HL-60 (cell line): ENCODE measurements around the gene MKKS.

ENCODE experiments used
- DNase-seq, 2 experiments: peaks; one replicate each; pipeline ENCODE4 v3.0.0-alpha.2; 2010 to 2020; ENCODE audit warnings: low read depth in 1 of 2, low spot score in 1 of 2
- H3K27ac ChIP-seq: fragments of 250-450 bp; sonication (Bioruptor Pico); replicated peaks from 2 replicates; pipeline ENCODE4 v1.5.1; 2020; ENCODE audit warnings: mild to moderate bottlenecking, moderate library complexity
- H3K27me3 ChIP-seq: fragments of 250-450 bp; sonication (Bioruptor Pico); 2 replicates; pipeline ENCODE4 v1.5.1; 2021; ENCODE audit warnings: mild to moderate bottlenecking, moderate library complexity; ENCODE audit not compliant: insufficient read depth, poor library complexity, severe bottlenecking
- H3K4me3 ChIP-seq: replicated peaks from 2 replicates; pipeline ENCODE4 v1.5.1; 2011; ENCODE audit warnings: mild to moderate bottlenecking, control low read depth, low read length; ENCODE audit not compliant: insufficient read depth
- GABPA ChIP-seq: IDR thresholded peaks from 2 replicates; pipeline ENCODE4 v1.6.1; 2012; ENCODE audit warnings: low read depth
- POLR2AphosphoS5 ChIP-seq: IDR thresholded peaks from 2 replicates; pipeline ENCODE4 v1.6.1; 2012; ENCODE audit warnings: low read depth
- SPI1 ChIP-seq: IDR thresholded peaks from 2 replicates; pipeline ENCODE4 v1.6.1; 2012; ENCODE audit warnings: low read depth, mild to moderate bottlenecking, borderline replicate concordance
- TF ChIP-seq, protein P1 (sequence below): IDR thresholded peaks from one replicate; pipeline ENCODE4 v1.5.1; 2011; ENCODE audit warnings: low read length, control low read depth, inconsistent platforms; ENCODE audit not compliant: insufficient read depth
- TF ChIP-seq, protein P2 (sequence below): IDR thresholded peaks from 2 replicates; pipeline ENCODE4 v1.6.1; 2012; ENCODE audit warnings: low read depth; ENCODE audit not compliant: insufficient replicate concordance

MKKS gene

DNA sequence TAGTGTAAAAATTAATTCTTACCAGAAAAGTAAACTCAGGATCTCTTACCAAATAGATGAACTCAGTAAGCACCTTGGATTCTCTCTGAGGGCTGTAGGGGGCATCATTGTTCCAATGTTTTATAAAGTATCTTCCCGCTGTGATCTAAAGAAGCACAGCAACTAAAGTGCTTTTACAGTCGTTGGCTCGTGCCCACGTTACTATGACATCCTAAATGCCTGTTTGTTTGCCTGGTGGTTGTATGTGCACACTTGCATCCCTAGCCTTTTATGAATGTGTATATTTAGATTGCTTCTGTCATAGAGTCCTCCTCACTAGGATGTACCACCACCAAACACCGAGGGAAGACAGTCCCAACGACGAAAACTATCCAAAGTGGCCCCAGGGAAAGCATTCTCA is 35.6 kb upstream of the MKKS start:
- Histone ChIP-seq H3K27me3 (no peaks in the 10 kb centered on the region), H3K27ac (peak overlapping the region; percentile 77), H3K4me3 (no peak overlapping the region)
- TF ChIP-seq POLR2AphosphoS5 = no peak
- TF ChIP-seq, protein P1, sequence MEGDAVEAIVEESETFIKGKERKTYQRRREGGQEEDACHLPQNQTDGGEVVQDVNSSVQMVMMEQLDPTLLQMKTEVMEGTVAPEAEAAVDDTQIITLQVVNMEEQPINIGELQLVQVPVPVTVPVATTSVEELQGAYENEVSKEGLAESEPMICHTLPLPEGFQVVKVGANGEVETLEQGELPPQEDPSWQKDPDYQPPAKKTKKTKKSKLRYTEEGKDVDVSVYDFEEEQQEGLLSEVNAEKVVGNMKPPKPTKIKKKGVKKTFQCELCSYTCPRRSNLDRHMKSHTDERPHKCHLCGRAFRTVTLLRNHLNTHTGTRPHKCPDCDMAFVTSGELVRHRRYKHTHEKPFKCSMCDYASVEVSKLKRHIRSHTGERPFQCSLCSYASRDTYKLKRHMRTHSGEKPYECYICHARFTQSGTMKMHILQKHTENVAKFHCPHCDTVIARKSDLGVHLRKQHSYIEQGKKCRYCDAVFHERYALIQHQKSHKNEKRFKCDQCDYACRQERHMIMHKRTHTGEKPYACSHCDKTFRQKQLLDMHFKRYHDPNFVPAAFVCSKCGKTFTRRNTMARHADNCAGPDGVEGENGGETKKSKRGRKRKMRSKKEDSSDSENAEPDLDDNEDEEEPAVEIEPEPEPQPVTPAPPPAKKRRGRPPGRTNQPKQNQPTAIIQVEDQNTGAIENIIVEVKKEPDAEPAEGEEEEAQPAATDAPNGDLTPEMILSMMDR = no peak
- TF ChIP-seq, protein P2, sequence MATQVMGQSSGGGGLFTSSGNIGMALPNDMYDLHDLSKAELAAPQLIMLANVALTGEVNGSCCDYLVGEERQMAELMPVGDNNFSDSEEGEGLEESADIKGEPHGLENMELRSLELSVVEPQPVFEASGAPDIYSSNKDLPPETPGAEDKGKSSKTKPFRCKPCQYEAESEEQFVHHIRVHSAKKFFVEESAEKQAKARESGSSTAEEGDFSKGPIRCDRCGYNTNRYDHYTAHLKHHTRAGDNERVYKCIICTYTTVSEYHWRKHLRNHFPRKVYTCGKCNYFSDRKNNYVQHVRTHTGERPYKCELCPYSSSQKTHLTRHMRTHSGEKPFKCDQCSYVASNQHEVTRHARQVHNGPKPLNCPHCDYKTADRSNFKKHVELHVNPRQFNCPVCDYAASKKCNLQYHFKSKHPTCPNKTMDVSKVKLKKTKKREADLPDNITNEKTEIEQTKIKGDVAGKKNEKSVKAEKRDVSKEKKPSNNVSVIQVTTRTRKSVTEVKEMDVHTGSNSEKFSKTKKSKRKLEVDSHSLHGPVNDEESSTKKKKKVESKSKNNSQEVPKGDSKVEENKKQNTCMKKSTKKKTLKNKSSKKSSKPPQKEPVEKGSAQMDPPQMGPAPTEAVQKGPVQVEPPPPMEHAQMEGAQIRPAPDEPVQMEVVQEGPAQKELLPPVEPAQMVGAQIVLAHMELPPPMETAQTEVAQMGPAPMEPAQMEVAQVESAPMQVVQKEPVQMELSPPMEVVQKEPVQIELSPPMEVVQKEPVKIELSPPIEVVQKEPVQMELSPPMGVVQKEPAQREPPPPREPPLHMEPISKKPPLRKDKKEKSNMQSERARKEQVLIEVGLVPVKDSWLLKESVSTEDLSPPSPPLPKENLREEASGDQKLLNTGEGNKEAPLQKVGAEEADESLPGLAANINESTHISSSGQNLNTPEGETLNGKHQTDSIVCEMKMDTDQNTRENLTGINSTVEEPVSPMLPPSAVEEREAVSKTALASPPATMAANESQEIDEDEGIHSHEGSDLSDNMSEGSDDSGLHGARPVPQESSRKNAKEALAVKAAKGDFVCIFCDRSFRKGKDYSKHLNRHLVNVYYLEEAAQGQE = no peak
- no peak for TF ChIP-seq SPI1
- TF ChIP-seq GABPA = no peak
- DNase-seq = peak in 1 of 2 experiments; percentile 78

DNA sequence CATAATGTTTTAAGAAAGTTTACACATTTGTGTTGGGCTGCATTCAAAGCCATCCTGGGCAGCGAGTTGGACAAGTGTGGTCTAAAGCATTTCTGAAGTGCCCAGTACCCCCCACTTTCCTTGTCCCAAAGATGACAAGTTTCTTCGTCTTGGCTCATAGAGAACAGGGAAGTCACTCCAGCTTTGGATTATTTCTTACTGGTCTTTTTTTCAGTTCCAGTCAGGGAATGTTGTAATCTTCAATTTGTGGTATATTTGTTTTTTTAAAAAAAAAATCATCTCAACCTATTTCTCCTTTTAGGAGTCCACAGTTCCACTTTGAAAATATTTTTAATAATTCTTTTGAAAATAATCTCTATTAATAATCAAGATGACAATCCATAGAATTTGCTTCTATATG is 35.0 kb upstream of the MKKS start:
- no peak for DNase-seq
- H3K4me3 ChIP-seq = no peak overlapping the region
- H3K27me3 ChIP-seq = no peaks in the 10 kb centered on the region
- TF ChIP-seq SPI1 (no peak; the same call in 1 of the 2 replicates), GABPA (no peak)
- TF ChIP-seq, protein P2 = no peak
- peak overlapping the region; percentile 77 for H3K27ac ChIP-seq

DNA sequence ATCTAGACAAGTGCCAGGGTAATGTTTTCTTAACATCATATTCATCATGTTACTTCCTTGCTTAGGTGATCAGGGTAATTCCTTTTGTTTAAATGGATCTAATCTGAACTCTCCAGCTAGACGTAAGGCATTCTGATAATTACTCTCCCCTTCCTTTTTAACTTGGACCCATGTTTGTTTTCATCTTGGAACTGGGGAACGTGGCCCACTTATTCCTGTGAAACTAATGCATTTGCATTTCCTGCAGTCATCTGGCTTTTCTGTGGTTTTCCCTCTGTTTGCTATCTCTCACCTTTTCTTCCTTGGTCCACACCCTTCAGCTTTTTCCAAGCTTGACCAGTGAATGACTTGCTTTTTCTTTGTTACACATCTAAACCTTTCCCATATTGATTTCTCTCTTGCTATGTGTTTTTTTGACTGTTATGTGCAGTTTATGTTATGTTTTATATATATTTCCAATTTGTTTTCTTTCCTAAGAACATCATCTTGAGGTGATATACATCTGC is 34.4 kb upstream of the MKKS start:
- no peaks in the 10 kb centered on the region for H3K27me3 ChIP-seq
- H3K4me3 ChIP-seq = no peak overlapping the region
- no peak for DNase-seq
- H3K27ac ChIP-seq = peak overlapping the region; percentile 77
- no peak for TF ChIP-seq POLR2AphosphoS5
- no peak for TF ChIP-seq GABPA
- TF ChIP-seq, protein P2 = no peak
- TF ChIP-seq, protein P1 = no peak
- no peak for TF ChIP-seq SPI1
